Ishikawa (cell line): Measurements from ENCODE around the gene RPGRIP1L.

Experiments
- CEBPB ChIP-seq: IDR thresholded peaks from 2 replicates; pipeline ENCODE4 v1.6.1; 2012
- CREB1 ChIP-seq: IDR thresholded peaks from 2 replicates; pipeline ENCODE4 v1.6.1; 2012; ENCODE audit warnings: low read depth
- EGR1 ChIP-seq: IDR thresholded peaks from 2 replicates; pipeline ENCODE4 v1.6.1; 2012
- EP300 ChIP-seq: IDR thresholded peaks from 2 replicates; pipeline ENCODE4 v1.6.1; 2012; ENCODE audit warnings: borderline replicate concordance
- FOXM1 ChIP-seq: IDR thresholded peaks from 2 replicates; pipeline ENCODE4 v1.6.1; 2012; ENCODE audit warnings: low read depth, borderline replicate concordance
- NFIC ChIP-seq: IDR thresholded peaks from 2 replicates; pipeline ENCODE4 v1.6.1; 2012
- RAD21 ChIP-seq: IDR thresholded peaks from 2 replicates; pipeline ENCODE4 v1.6.1; 2012; ENCODE audit warnings: low read depth
- TAF1 ChIP-seq: IDR thresholded peaks from 2 replicates; pipeline ENCODE4 v1.6.1; 2012; ENCODE audit warnings: low read depth, mild to moderate bottlenecking
- TCF12 ChIP-seq: IDR thresholded peaks from 2 replicates; pipeline ENCODE4 v1.6.1; 2012; ENCODE audit warnings: low read depth
- TEAD4 ChIP-seq: IDR thresholded peaks from 2 replicates; pipeline ENCODE4 v1.6.1; 2012
- YY1 ChIP-seq: IDR thresholded peaks from 2 replicates; pipeline ENCODE4 v1.6.1; 2012; ENCODE audit warnings: low read depth
- ZBTB7A ChIP-seq: IDR thresholded peaks from 2 replicates; pipeline ENCODE4 v1.6.1; 2012; ENCODE audit warnings: low read depth
- TF ChIP-seq, protein P1 (sequence below): IDR thresholded peaks from 2 replicates; pipeline ENCODE4 v1.6.1; 2012
- TF ChIP-seq, protein P2 (sequence below): IDR thresholded peaks from 2 replicates; pipeline ENCODE4 v1.6.1; 2012
- TF ChIP-seq, protein P3 (sequence below): IDR thresholded peaks from 2 replicates; pipeline ENCODE4 v1.6.1; 2012; ENCODE audit warnings: low read depth, mild to moderate bottlenecking

Gene RPGRIP1L

GRCh38 chr16:53601961-53602360, 101.7 kb downstream of the RPGRIP1L start:
- TF ChIP-seq ZBTB7A, result no peak
- TF ChIP-seq CREB1, result no peak
- TF ChIP-seq, protein P1, sequence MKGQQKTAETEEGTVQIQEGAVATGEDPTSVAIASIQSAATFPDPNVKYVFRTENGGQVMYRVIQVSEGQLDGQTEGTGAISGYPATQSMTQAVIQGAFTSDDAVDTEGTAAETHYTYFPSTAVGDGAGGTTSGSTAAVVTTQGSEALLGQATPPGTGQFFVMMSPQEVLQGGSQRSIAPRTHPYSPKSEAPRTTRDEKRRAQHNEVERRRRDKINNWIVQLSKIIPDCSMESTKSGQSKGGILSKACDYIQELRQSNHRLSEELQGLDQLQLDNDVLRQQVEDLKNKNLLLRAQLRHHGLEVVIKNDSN, result no peak
- TF ChIP-seq TAF1, result no peak
- TF ChIP-seq RAD21, result no peak
- no peak for TF ChIP-seq NFIC
- TF ChIP-seq FOXM1, result no peak
- no peak for TF ChIP-seq EP300
- no peak for TF ChIP-seq TEAD4
- TF ChIP-seq EGR1, result no peak
- TF ChIP-seq CEBPB, result no peak
- TF ChIP-seq TCF12, result no peak
- no peak for TF ChIP-seq YY1
- TF ChIP-seq, protein P2, sequence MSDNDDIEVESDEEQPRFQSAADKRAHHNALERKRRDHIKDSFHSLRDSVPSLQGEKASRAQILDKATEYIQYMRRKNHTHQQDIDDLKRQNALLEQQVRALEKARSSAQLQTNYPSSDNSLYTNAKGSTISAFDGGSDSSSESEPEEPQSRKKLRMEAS, result no peak
- TF ChIP-seq, protein P3, sequence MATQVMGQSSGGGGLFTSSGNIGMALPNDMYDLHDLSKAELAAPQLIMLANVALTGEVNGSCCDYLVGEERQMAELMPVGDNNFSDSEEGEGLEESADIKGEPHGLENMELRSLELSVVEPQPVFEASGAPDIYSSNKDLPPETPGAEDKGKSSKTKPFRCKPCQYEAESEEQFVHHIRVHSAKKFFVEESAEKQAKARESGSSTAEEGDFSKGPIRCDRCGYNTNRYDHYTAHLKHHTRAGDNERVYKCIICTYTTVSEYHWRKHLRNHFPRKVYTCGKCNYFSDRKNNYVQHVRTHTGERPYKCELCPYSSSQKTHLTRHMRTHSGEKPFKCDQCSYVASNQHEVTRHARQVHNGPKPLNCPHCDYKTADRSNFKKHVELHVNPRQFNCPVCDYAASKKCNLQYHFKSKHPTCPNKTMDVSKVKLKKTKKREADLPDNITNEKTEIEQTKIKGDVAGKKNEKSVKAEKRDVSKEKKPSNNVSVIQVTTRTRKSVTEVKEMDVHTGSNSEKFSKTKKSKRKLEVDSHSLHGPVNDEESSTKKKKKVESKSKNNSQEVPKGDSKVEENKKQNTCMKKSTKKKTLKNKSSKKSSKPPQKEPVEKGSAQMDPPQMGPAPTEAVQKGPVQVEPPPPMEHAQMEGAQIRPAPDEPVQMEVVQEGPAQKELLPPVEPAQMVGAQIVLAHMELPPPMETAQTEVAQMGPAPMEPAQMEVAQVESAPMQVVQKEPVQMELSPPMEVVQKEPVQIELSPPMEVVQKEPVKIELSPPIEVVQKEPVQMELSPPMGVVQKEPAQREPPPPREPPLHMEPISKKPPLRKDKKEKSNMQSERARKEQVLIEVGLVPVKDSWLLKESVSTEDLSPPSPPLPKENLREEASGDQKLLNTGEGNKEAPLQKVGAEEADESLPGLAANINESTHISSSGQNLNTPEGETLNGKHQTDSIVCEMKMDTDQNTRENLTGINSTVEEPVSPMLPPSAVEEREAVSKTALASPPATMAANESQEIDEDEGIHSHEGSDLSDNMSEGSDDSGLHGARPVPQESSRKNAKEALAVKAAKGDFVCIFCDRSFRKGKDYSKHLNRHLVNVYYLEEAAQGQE, result no peak

DNA sequence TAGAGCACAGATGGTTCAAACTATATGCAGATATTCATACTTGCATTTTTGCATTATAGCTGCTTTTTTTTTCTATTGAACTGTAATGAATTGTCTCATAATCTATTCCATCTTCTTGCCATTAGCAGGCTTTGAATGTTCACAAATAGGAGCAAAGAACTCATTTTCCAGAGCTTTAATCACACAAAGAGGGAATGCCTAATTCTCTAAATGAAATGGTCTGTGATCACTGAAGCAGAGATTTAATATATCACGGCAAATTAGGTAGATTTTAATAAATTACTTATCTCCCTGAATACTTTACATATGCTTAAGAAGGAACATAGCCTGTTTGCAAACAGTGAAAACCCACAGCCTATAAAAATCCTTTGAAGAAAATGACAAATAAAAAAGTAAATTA, 103.0 kb downstream of the RPGRIP1L start:
- no peak for TF ChIP-seq TEAD4
- TF ChIP-seq TAF1, result no peak
- TF ChIP-seq, protein P2, result no peak
- TF ChIP-seq ZBTB7A, result no peak
- TF ChIP-seq RAD21, result no peak
- TF ChIP-seq CEBPB, result no peak
- TF ChIP-seq, protein P1, result no peak
- no peak for TF ChIP-seq YY1
- no peak for TF ChIP-seq EGR1
- TF ChIP-seq FOXM1, result no peak
- TF ChIP-seq NFIC, result no peak
- no peak for TF ChIP-seq TCF12
- TF ChIP-seq, protein P3, result no peak
- TF ChIP-seq CREB1, result no peak
- no peak for TF ChIP-seq EP300

GRCh38 chr16:53600126-53600525, 103.5 kb downstream of the RPGRIP1L start:
- TF ChIP-seq RAD21, result no peak
- TF ChIP-seq NFIC, result no peak
- no peak for TF ChIP-seq FOXM1
- TF ChIP-seq TEAD4, result no peak

DNA sequence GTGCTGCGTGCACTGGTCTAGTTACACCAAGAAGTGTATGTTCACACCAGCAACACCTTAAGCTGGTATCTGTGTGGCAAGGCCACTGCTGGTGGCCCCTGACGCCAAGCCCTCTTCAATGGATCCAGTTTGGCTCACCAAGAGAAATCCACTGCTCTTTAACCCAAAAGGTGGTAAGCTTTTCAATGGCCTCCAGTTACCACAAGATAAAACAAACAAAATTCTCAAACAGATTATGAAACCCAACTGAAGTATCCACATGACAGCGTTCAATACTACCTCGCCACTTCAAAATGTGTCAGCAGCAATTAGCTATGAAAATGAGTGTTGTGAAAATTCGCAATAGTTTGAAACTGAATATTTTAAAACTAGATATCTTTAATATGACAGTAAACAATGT, 104.1 kb downstream of the RPGRIP1L start:
- TF ChIP-seq CREB1 (no peak), ZBTB7A (no peak), TEAD4 (no peak), RAD21 (no peak), EP300 (no peak), EGR1 (no peak)
- TF ChIP-seq, protein P2, result no peak

GRCh38 chr16:53598511-53599275, 105.0 kb downstream of the RPGRIP1L start:
- peak; percentile 66; the same call in 1 of the 2 replicates for TF ChIP-seq CEBPB
- no peak for TF ChIP-seq TCF12
- TF ChIP-seq FOXM1, result no peak

- no peak for TF ChIP-seq TAF1
- no peak for TF ChIP-seq YY1
- TF ChIP-seq, protein P2, result no peak
- TF ChIP-seq EGR1, result no peak
- TF ChIP-seq FOXM1, result no peak
- no peak for TF ChIP-seq RAD21
- no peak for TF ChIP-seq TEAD4
- no peak for TF ChIP-seq ZBTB7A
- no peak for TF ChIP-seq TCF12
- TF ChIP-seq NFIC, result no peak
- TF ChIP-seq CREB1, result no peak
- TF ChIP-seq, protein P3, result no peak
- TF ChIP-seq, protein P1, result no peak
- TF ChIP-seq EP300, result no peak
- TF ChIP-seq CEBPB, result no peak
These were observed 105.9 kb downstream of the RPGRIP1L start for GRCh38 chr16:53597776-53598175.
